SK-N-SH (cell line): ENCODE results near the gene MGRN1. TPM values are rescaled to one million over a fixed set of nuclear protein-coding genes. Genes with fewer than 3 reads are reported as not detected.

Source experiments
- CTCF ChIA-PET: fragments of 300-600, 350-600 bp; formaldehyde crosslinking; extraction: SDS; loops from one replicate; lab custom pipeline; 2021; lab: Yijun Ruan, JAX
- POLR2A ChIA-PET: fragments of 350-600 bp; sonication (Branson Sonifier 250); formaldehyde crosslinking; extraction: SDS; loops from one replicate; lab custom pipeline; 2020; ENCODE audit warnings: antibody characterized with exemption, inconsistent platforms; lab: Yijun Ruan, JAX
- DNase-seq: peaks from one replicate; pipeline ENCODE4 v3.0.0; 2012
- H2AFZ ChIP-seq: fragments of 200-600 bp; sonication (generic); 2 replicates; pipeline ENCODE4 v1.8.1; 2016; ENCODE audit warnings: antibody characterized with exemption, mild to moderate bottlenecking, low read depth
- H3F3A ChIP-seq: fragments of 200-600 bp; sonication (generic); replicated peaks from 2 replicates; pipeline ENCODE3; 2016; ENCODE audit warnings: antibody characterized with exemption, mild to moderate bottlenecking; ENCODE audit not compliant: insufficient read depth
- H3K27ac ChIP-seq, 2 experiments: fragments of 200-500 bp in 1 of 2; fragments of 200-600 bp in 1 of 2; sonication (Bioruptor generic) in 1 of 2; sonication (generic), shearing (Covaris generic) in 1 of 2; 2 replicates each; pipeline versions ENCODE4 v1.5.1 to v1.6.1; 2014 to 2016; ENCODE audit warnings: low read depth in 2 of 2, inconsistent platforms in 1 of 2, low read length in 1 of 2, mild to moderate bottlenecking in 1 of 2, mixed read lengths in 1 of 2
- H3K27me3 ChIP-seq: fragments of 200-600 bp; sonication (generic), shearing (Covaris generic); 2 replicates; pipeline ENCODE4 v1.6.1; 2016; ENCODE audit warnings: mixed run types; ENCODE audit not compliant: insufficient read depth
- H3K36me3 ChIP-seq, 2 experiments: fragments of 200-500 bp in 1 of 2; fragments of 200-600 bp in 1 of 2; sonication (Bioruptor generic) in 1 of 2; sonication (generic) in 1 of 2; replicated peaks in 1 of 2; 2 replicates each; pipeline versions ENCODE3 to v1.5.1; 2014 to 2016; ENCODE audit warnings: low read length in 1 of 2, mild to moderate bottlenecking in 1 of 2; ENCODE audit not compliant: insufficient read depth in 2 of 2, control insufficient read depth in 1 of 2
- H3K4me1 ChIP-seq, 2 experiments: fragments of 200-500 bp in 1 of 2; fragments of 200-600 bp in 1 of 2; sonication (Bioruptor generic) in 1 of 2; sonication (generic), shearing (Covaris generic) in 1 of 2; 2 replicates each; pipeline versions ENCODE4 v1.5.1 to v1.6.1; 2014 to 2016; ENCODE audit warnings: low read depth in 1 of 2, low read length in 1 of 2, mixed run types in 1 of 2; ENCODE audit not compliant: insufficient read depth in 2 of 2, control insufficient read depth in 1 of 2
- H3K4me2 ChIP-seq: fragments of 200-600 bp; sonication (generic), shearing (Covaris generic); 2 replicates; pipeline ENCODE4 v1.6.1; 2017; ENCODE audit warnings: mixed run types
- H3K4me3 ChIP-seq, 2 experiments: fragments of 200-500 bp in 1 of 2; fragments of 200-600 bp in 1 of 2; sonication (Bioruptor generic) in 1 of 2; sonication (generic), shearing (Covaris generic) in 1 of 2; 2 replicates each; pipeline versions ENCODE4 v1.5.1 to v1.8.1; 2014 to 2016; ENCODE audit warnings: low read depth in 2 of 2, inconsistent platforms in 1 of 2, low read length in 1 of 2, mild to moderate bottlenecking in 1 of 2, mixed read lengths in 1 of 2, moderate library complexity in 1 of 2
- H3K79me2 ChIP-seq: fragments of 200-600 bp; sonication (generic); 2 replicates; pipeline ENCODE4 v1.8.1; 2017; ENCODE audit warnings: mild to moderate bottlenecking; ENCODE audit not compliant: insufficient read depth
- H3K9ac ChIP-seq: fragments of 200-600 bp; sonication (generic); 2 replicates; pipeline ENCODE4 v1.6.1; 2017; ENCODE audit warnings: mixed run types
- H3K9me2 ChIP-seq: fragments of 200-600 bp; sonication (generic); 2 replicates; pipeline ENCODE4 v1.6.1; 2017; ENCODE audit warnings: mixed run types
- H3K9me3 ChIP-seq: fragments of 200-600 bp; sonication (generic); 2 replicates; pipeline ENCODE4 v1.6.1; 2017; ENCODE audit warnings: mixed run types, mild to moderate bottlenecking, moderate library complexity
- H4K20me1 ChIP-seq: fragments of 200-600 bp; sonication (generic); 2 replicates; pipeline ENCODE4 v1.6.1; 2017; ENCODE audit warnings: mild to moderate bottlenecking, mixed run types; ENCODE audit not compliant: insufficient read depth
- CTCF ChIP-seq: fragments of 200-600 bp; sonication (generic); IDR thresholded peaks from 2 replicates; pipeline ENCODE4 v1.6.1; 2017; ENCODE audit warnings: antibody characterized with exemption, mild to moderate bottlenecking, moderate library complexity
- ELF1 ChIP-seq: IDR thresholded peaks from 2 replicates; pipeline ENCODE4 v1.4.0; 2012
- EP300 ChIP-seq, 2 experiments: IDR thresholded peaks; 2 replicates each; pipeline versions ENCODE4 v1.4.0 to v1.6.1; 2012; ENCODE audit warnings: borderline replicate concordance in 1 of 2, low read depth in 1 of 2, low read length in 1 of 2
- FOSL2 ChIP-seq: IDR thresholded peaks from 2 replicates; pipeline ENCODE4 v1.4.0; 2012; ENCODE audit warnings: low read depth, mild to moderate bottlenecking, moderate library complexity, borderline replicate concordance
- FOXM1 ChIP-seq: IDR thresholded peaks from 2 replicates; pipeline ENCODE4 v1.4.0; 2012; ENCODE audit warnings: low read depth, mild to moderate bottlenecking
- IRF3 ChIP-seq: fragments of 150-350 bp; IDR thresholded peaks from 2 replicates; pipeline ENCODE4 v1.6.1; 2016; ENCODE audit warnings: mild to moderate bottlenecking, low read depth, low read length
- JUND ChIP-seq: IDR thresholded peaks from 2 replicates; pipeline ENCODE4 v1.4.0; 2012
- MXI1 ChIP-seq: IDR thresholded peaks from 2 replicates; pipeline ENCODE4 v1.6.1; 2012; ENCODE audit warnings: mild to moderate bottlenecking, low read depth, low read length, improper control_type of control experiment
- NFIC ChIP-seq: IDR thresholded peaks from 2 replicates; pipeline ENCODE4 v1.4.0; 2012; ENCODE audit warnings: borderline replicate concordance
- NRF1 ChIP-seq: IDR thresholded peaks from 2 replicates; pipeline ENCODE4 v1.6.1; 2012; ENCODE audit warnings: low read depth, mild to moderate bottlenecking, low read length
- RCOR1 ChIP-seq: fragments of 150-350 bp; IDR thresholded peaks from 2 replicates; pipeline ENCODE4 v1.6.1; 2017; ENCODE audit warnings: antibody characterized with exemption, low read length
- RFX5 ChIP-seq: IDR thresholded peaks from 2 replicates; pipeline ENCODE4 v1.6.1; 2012; ENCODE audit warnings: mild to moderate bottlenecking, improper control_type of control experiment, low read length
- SIN3A ChIP-seq: IDR thresholded peaks from 2 replicates; pipeline ENCODE4 v1.6.1; 2012; ENCODE audit warnings: low read depth, mild to moderate bottlenecking, low read length, moderate library complexity, borderline replicate concordance
- TEAD4 ChIP-seq: IDR thresholded peaks from 2 replicates; pipeline ENCODE4 v1.4.0; 2012; ENCODE audit warnings: mild to moderate bottlenecking, borderline replicate concordance; ENCODE audit not compliant: insufficient read depth
- YY1 ChIP-seq: IDR thresholded peaks from 2 replicates; pipeline ENCODE4 v1.4.0; 2012; ENCODE audit warnings: low read depth, mild to moderate bottlenecking
- WGBS: methylation state at CpG from one replicate; pipeline ENCODE4 v1.1.6; 2017; ENCODE audit warnings: low lambda C conversion rate; 5-methylcytosine and 5-hydroxymethylcytosine counted together
- polyA plus RNA-seq, 3 experiments: library from polyadenylated mRNA; depleted of rRNA; stranded (reverse); fragments of >200 nt; gene quantifications; 2 replicates each; pipeline ENCODE4 v1.2.3, GENCODE V29; 2012
- TF ChIP-seq, protein P1 (sequence below): IDR thresholded peaks from 2 replicates; pipeline ENCODE4 v1.6.1; 2012; ENCODE audit warnings: mild to moderate bottlenecking, low read depth, low read length, moderate library complexity

The MGRN1 gene
- polyA plus RNA-seq, 1 of the 3 experiments (the other 2 are of a cell fraction): 13.3 TPM

DNA sequence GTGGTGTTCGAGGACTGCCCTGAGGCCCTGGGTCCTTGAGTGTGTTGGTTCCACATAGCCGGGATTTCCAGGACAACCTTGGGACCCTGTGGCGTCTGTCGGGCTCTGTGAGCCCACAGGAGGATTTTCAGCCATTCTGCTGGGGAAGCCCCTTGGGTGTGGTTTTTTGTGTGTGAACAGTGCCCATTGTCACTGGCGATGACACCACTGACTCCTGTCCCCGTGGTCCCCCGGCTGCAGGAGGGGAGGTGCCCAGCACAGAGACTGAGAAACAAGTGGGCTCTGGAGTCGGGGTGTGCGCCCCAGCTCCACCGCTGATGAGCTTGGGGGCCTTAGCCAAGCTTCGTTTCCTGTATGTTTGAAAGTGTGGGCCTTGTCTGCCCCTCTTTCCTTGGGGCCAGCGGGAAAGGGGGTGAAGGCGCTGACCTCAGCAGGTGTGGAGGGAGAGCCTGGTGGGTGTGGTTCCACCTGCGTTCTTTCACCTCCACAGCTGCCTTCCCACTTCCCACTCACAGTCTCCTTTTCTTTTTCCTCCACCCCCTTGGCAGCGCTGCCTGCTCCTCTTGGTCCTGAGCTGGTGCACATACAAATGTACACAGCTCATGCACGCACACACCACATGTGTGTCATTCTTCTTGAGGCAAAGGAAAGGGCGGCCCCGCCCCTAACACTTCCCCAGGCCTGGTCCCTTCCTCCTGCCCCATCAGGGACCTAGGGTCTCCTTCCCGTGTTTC is 16.1 kb downstream of the MGRN1 start:
- no peak overlapping the region for H3K9ac ChIP-seq
- peaks cover 99% of the 10 kb centered on the region for H3K79me2 ChIP-seq
- no peak for DNase-seq
- H3K9me2 ChIP-seq: no peaks in the 10 kb centered on the region
- no peak overlapping the region for H3K4me2 ChIP-seq
- no peaks in the 10 kb centered on the region for H3F3A ChIP-seq
- CTCF ChIA-PET: interaction anchor here (1.2 to 2.1 kb wide), 2 partner anchors 10 to 16 kb away, joined by 4 to 9 read pairs; partner anchors contain the start of gene MGRN1
- H4K20me1 ChIP-seq: peaks cover 87% of the 10 kb centered on the region
- TF ChIP-seq EP300 (IDR thresholded peaks at IDR 0.05; ENCODE audit: borderline replicate concordance in 1 of 2, low read depth in 1 of 2, low read length in 1 of 2) (no peak), CTCF (no peak), FOXM1 (no peak), IRF3 (no peak), JUND (no peak), NRF1 (no peak), RFX5 (no peak), TEAD4 (no peak), FOSL2 (no peak), ELF1 (no peak), RCOR1 (no peak), SIN3A (no peak), YY1 (no peak), MXI1 (no peak), NFIC (no peak)
- TF ChIP-seq, protein P1, sequence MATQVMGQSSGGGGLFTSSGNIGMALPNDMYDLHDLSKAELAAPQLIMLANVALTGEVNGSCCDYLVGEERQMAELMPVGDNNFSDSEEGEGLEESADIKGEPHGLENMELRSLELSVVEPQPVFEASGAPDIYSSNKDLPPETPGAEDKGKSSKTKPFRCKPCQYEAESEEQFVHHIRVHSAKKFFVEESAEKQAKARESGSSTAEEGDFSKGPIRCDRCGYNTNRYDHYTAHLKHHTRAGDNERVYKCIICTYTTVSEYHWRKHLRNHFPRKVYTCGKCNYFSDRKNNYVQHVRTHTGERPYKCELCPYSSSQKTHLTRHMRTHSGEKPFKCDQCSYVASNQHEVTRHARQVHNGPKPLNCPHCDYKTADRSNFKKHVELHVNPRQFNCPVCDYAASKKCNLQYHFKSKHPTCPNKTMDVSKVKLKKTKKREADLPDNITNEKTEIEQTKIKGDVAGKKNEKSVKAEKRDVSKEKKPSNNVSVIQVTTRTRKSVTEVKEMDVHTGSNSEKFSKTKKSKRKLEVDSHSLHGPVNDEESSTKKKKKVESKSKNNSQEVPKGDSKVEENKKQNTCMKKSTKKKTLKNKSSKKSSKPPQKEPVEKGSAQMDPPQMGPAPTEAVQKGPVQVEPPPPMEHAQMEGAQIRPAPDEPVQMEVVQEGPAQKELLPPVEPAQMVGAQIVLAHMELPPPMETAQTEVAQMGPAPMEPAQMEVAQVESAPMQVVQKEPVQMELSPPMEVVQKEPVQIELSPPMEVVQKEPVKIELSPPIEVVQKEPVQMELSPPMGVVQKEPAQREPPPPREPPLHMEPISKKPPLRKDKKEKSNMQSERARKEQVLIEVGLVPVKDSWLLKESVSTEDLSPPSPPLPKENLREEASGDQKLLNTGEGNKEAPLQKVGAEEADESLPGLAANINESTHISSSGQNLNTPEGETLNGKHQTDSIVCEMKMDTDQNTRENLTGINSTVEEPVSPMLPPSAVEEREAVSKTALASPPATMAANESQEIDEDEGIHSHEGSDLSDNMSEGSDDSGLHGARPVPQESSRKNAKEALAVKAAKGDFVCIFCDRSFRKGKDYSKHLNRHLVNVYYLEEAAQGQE: no peak
- TF ChIP-seq, all 33 proteins: peak for 0
- H2AFZ ChIP-seq: no peak overlapping the region
- 94% methylated on average over 14 of the region's 19 CpGs for WGBS
- no peaks in the 10 kb centered on the region for H3K9me3 ChIP-seq
- H3K36me3 ChIP-seq: no peaks in the 10 kb centered on the region
- H3K4me3 ChIP-seq: no peak overlapping the region
- no peaks in the 10 kb centered on the region for H3K4me1 ChIP-seq
- H3K27me3 ChIP-seq: no peaks in the 10 kb centered on the region
- no peak overlapping the region for H3K27ac ChIP-seq
- POLR2A ChIA-PET: no interaction called here
